ENCODE measurements around the gene CD248. TPM values are rescaled to one million over a fixed set of nuclear protein-coding genes. Genes with fewer than 3 reads are reported as not detected.
"Not testable (repeated sequence)": the region's sequence is repeated elsewhere in the genome, so short reads cannot be mapped to it uniquely, and the experiment has no call there.

Gene CD248
- total RNA-seq: 1 to 10 TPM; 5.2 to 5.6 TPM

- POLR2A ChIA-PET: interaction anchor here (0.6 to 2.1 kb wide), 6 partner anchors 9 to 229 kb away, joined by 3 to 9 read pairs (median 3); partner anchors contain the start of genes ACTN3, BRMS1 and YIF1A
- CTCF ChIA-PET: interaction anchor here (1.1 to 8.1 kb wide), 3 partner anchors 8 to 122 kb away, joined by 3 to 111 read pairs (median 7); partner anchors contain the start of genes MRPL11 and RIN1
Observed at GRCh38 chr11:66316849-66317251, at the start of gene CD248. Gene CD248 (minus strand): TSS chr11:66317044. CDS start chr11:66317027, 17 bp downstream.

- CTCF ChIA-PET: interaction anchor here (0.6 to 1.2 kb wide), 4 partner anchors 18 to 978 kb away, joined by 3 read pairs; no protein-coding TSS in a partner anchor
- POLR2A ChIA-PET: interaction anchor here (0.8 kb wide), 1 partner anchor 10 kb away, joined by 5 read pairs; no protein-coding TSS in a partner anchor
Observed at GRCh38 chr11:66365711-66366619, 49.1 kb upstream of the CD248 start.

GRCh38 chr11:66365166-66365565 is 48.3 kb upstream of the CD248 start:
- ChIA-PET CTCF (interaction anchor here (1.2 kb wide), 1 partner anchor 17 kb away, joined by 3 read pairs; no protein-coding TSS in a partner anchor), POLR2A (no interaction called here)

GRCh38 chr11:66363805-66364535 is 47.1 kb upstream of the CD248 start:
- POLR2A ChIA-PET: interaction anchor here (0.5 to 0.7 kb wide), 3 partner anchors 46 to 671 kb away, joined by 4 to 6 read pairs (median 5); no protein-coding TSS in a partner anchor
- CTCF ChIA-PET: interaction anchor here (0.5 to 3.4 kb wide), 11 partner anchors 8 to 871 kb away, joined by 3 to 15 read pairs (median 4); partner anchors contain the start of gene SLC29A2

GRCh38 chr11:66363187-66363601 is 46.4 kb upstream of the CD248 start:
- POLR2A ChIA-PET: interaction anchor here (0.5 to 0.7 kb wide), 3 partner anchors 46 to 670 kb away, joined by 4 to 6 read pairs (median 5); no protein-coding TSS in a partner anchor

GRCh38 chr11:66362481-66363147 is 45.8 kb upstream of the CD248 start:
- POLR2A ChIA-PET: no interaction called here
- CTCF ChIA-PET: interaction anchor here (1.2 to 3.4 kb wide), 4 partner anchors 10 to 46 kb away, joined by 3 to 15 read pairs (median 6); partner anchors contain the start of gene SLC29A2

More at GRCh38 chr11:66363187-66363601, 46.4 kb upstream of the CD248 start:
- CTCF ChIA-PET: interaction anchor here (0.5 to 3.4 kb wide), 7 partner anchors 9 to 46 kb away, joined by 3 to 15 read pairs (median 6); partner anchors contain the start of gene SLC29A2

- POLR2A ChIA-PET: no interaction called here
Observed at GRCh38 chr11:66361502-66361941, 44.7 kb upstream of the CD248 start.

GRCh38 chr11:66360406-66361073 is 43.7 kb upstream of the CD248 start:
- POLR2A ChIA-PET: interaction anchor here (0.6 kb wide), 1 partner anchor 589 kb away, joined by 3 read pairs; no protein-coding TSS in a partner anchor
- CTCF ChIA-PET: interaction anchor here (0.5 to 1.0 kb wide), 3 partner anchors 16 to 109 kb away, joined by 3 read pairs; partner anchors contain the start of gene BRMS1

More at GRCh38 chr11:66361502-66361941, 44.7 kb upstream of the CD248 start:
- CTCF ChIA-PET: interaction anchor here (1.2 to 3.4 kb wide), 2 partner anchors 25 to 27 kb away, joined by 3 to 15 read pairs; no protein-coding TSS in a partner anchor

- POLR2A ChIA-PET: no interaction called here
- CTCF ChIA-PET: interaction anchor here (1.0 kb wide), 1 partner anchor 29 kb away, joined by 3 read pairs; no protein-coding TSS in a partner anchor
Observed at GRCh38 chr11:66359662-66360087, 42.8 kb upstream of the CD248 start.

GRCh38 chr11:66350560-66351235 is 33.9 kb upstream of the CD248 start:
- POLR2A ChIA-PET: not testable (repeated sequence)
- CTCF ChIA-PET: interaction anchor here (1.1 to 1.8 kb wide), 4 partner anchors 13 to 68 kb away, joined by 3 to 7 read pairs (median 4); no protein-coding TSS in a partner anchor

GRCh38 chr11:66349084-66349386 is 32.2 kb upstream of the CD248 start:
- POLR2A ChIA-PET: no interaction called here
- CTCF ChIA-PET: interaction anchor here (0.7 to 5.4 kb wide), 2 partner anchors 32 to 37 kb away, joined by 6 to 36 read pairs; no protein-coding TSS in a partner anchor

- ChIA-PET CTCF (interaction anchor here (1.0 to 5.4 kb wide), 5 partner anchors 9 to 65 kb away, joined by 3 to 36 read pairs (median 5); no protein-coding TSS in a partner anchor), POLR2A (interaction anchor here (0.5 to 1.5 kb wide), 4 partner anchors 8 to 119 kb away, joined by 3 to 8 read pairs (median 5); partner anchors contain the start of genes PELI3, RIN1 and SLC29A2)
Observed at GRCh38 chr11:66347425-66348276, 30.8 kb upstream of the CD248 start, which contains the start of gene B4GAT1. Gene B4GAT1 (minus strand): TSS chr11:66347629. CDS start chr11:66347545, 84 bp downstream.

- POLR2A ChIA-PET: interaction anchor here (1.1 to 2.0 kb wide), 2 partner anchors 9 to 29 kb away, joined by 3 to 6 read pairs; partner anchors contain the start of gene CD248
- CTCF ChIA-PET: interaction anchor here (0.9 to 5.4 kb wide), 4 partner anchors 35 to 88 kb away, joined by 3 to 36 read pairs (median 4); no protein-coding TSS in a partner anchor
Observed at GRCh38 chr11:66346476-66347424, 29.9 kb upstream of the CD248 start.

- CTCF ChIA-PET: interaction anchor here (0.6 to 5.4 kb wide), 10 partner anchors 9 to 277 kb away, joined by 3 to 36 read pairs (median 3); partner anchors contain the start of genes RIN1, SLC29A2 and YIF1A
- POLR2A ChIA-PET: interaction anchor here (0.9 to 2.0 kb wide), 2 partner anchors 28 to 32 kb away, joined by 3 to 6 read pairs; partner anchors contain the start of gene CD248
Observed at GRCh38 chr11:66345316-66345649, 28.4 kb upstream of the CD248 start.
